HG02610 (cell line): ENCODE measurements around the gene SMTNL2.
"Not testable (repeated sequence)": the region's sequence is repeated elsewhere in the genome, so short reads cannot be mapped to it uniquely, and the experiment has no call there.

ENCODE experiments used
- ATAC-seq: cut with Tn5 transposase; IDR thresholded peaks from one replicate; pipeline ENCODE4 v1.9.1; 2021; ENCODE audit warnings: mild to moderate bottlenecking, moderate library complexity; ENCODE audit not compliant: unreplicated experiment

The SMTNL2 gene

DNA sequence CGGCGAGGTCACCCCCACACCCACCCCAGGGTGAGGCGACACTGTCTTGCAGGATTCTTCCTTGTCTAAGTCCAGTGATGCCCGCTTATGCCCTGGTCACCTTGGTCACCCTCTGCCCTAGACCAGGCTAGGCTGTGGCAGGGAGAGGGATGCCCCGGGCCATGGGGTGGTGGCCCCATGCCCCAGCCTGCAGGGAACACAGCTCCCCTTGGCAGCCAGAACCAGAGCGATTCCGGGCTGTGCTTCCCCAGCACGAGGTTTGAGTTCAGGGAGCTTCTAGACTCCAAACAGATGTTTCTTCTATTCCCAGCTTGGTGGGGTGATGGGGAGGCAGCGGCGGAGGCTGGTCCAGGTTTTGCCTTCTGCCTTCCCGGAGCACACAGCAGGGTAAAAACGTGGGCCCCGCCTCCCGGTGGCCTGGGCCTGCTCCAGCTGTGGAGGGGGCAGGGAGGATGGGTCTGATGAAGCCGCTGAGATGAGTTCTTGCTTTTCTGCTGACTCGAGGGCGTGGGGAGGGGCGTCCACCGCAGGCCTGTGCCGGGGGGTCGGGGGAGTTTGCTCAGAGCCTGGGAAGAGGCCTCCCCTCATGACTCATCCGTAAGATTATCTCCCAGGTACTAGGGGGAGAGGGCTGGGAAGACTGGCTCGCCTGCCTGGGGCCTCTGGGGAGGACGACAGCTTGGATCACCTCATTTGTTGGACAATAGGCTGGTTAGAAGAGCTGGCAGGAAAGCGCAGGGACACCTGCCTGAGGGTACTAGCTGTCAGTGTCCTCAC lies 15.4 kb downstream of the SMTNL2 start:
- no peak for ATAC-seq

DNA sequence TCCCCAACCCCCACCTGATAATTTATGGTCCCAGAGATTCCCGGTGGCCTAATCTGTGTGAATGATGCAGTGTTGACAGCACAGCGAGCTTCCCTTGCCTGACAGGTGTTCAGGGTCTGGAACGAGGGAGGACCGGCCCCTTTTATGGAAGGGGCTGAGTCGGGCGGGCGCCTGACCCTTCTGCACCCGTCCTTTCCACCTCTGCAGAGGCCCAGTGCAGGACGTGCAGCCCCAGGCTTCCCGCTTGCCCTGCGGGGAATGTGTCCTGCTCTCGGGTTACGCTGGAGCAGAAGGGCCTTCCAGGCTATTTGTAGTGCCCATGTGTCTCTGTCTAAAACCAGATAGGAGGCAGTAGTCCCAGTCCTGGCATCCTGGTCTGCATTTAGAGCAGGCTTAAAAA lies 16.2 kb downstream of the SMTNL2 start:
- no peak for ATAC-seq

DNA sequence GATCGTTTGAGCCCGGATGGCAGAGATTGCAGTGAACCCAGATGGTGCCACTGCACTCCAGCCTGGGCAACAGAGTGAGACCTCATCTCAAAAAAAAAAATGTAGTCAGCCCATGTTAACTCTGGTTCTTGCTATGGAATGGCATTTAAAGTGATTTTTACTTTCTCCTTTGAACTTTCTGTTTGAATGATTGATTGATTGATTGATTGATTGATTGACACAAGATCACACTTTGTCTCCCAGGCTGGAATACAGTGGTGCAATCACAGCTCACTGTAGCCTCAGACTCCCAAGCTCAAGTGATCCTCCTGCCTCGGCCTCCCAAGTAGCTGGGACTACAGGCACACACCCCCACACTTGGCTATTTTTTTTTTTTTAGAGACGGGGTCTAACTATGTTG lies 17.0 kb downstream of the SMTNL2 start:
- ATAC-seq = no peak

DNA sequence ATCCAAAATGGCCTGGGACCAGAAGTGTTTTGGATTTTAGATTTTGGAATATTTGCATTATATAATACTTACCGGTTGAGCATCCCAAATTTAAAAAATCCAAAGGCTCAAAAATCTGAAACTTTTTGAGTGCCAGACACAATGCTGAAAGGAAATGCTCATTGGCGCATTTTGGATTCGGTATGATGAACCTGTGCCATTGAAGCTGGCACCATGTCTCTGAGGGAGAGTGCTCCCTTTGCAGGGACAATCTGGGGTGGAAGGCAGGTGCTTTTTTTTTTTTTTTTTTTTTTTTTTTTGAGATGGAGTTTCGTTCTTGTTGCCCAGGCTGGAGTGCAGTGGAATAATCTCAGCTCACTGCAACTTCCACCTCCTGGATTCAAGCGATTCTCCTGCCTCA lies 17.7 kb downstream of the SMTNL2 start:
- ATAC-seq = no peak

DNA sequence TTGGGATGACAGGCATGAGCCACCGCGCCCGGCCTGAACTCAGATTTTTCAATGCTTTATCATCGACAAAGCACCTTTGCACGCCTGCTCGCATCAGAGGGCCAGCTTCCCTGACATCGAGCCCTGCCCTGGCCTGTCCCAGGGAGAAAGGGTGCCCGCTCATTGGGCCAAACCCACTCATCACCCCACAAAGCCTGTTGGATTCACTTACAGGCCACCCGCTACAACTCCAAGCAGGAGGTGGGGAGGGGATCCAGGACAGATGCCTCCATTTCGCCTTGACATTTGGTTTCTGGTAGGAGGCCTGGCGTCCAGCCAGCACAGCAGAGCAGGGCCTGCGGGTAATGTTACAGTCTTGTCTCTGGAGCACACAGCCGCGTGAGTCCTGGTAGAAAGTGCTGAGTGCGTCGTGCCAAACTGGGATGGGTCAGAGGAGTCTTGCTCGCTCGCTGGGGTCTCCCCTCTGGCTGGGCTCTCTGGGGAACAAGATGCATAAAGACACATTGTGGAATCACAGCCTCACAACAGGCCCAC lies 19.8 kb downstream of the SMTNL2 start:
- no peak for ATAC-seq

DNA sequence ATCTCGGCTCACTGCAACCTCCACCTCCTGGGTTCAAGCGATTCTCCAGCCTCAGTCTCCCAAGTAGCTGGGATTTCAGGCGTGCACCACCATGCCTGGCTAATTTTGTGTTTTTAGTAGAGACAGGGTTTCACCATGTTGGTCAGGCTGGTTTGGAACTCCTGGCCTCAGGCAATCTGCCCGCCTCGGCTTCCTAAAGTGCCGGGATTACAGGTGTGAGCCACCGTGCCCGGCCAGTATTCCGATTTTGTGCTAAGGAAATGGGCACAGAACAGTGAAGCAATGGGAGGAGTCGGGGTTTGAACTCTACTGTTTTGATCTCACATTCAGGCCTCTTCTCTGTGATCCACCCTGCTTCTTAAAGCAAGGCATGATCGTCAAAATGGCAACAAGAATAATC lies 20.4 kb downstream of the SMTNL2 start:
- not testable (repeated sequence) for ATAC-seq

DNA sequence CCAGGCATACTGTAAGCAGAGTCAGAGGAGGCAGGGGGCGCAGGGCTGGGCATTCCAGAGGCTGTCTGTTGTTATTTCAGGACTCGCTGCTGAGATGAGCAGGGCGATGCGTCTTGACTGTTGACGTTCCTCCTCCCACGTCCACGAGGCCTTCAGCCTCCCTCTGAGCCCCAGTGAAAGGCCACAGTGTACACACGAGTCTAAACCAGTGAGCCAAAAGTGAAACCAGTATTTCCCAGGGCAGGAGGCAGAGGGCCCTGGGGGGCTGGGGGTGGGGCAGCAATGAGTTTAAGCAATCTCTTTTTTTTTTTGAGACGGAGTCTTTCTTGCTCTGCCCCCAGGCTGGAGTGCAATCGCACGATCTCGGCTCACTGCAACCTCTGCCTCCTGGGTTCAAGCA lies 21.5 kb downstream of the SMTNL2 start:
- ATAC-seq = no peak

DNA sequence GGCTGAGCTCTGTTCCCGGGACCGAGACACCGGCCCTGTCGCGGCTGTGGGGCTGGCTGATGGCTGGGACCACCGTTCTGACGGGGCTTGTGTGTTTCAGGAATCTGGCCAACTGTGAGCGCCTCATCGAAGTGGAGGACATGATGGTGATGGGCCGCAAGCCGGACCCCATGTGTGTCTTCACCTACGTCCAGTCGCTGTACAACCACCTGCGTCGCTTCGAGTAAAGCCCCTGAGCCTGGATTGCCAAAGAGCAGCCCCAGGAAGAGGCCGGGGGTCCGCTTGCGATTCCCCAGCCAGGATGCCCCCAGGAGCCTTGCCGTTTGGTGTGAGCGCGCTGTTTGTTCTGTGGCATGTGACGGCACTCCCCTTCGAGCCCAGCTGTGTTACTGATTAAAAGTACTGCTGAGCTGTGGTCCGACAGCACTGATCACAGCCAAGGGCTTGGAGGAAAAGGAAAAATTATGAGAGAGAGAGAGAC lies 23.0 kb downstream of the SMTNL2 start:
- ATAC-seq = no peak

DNA sequence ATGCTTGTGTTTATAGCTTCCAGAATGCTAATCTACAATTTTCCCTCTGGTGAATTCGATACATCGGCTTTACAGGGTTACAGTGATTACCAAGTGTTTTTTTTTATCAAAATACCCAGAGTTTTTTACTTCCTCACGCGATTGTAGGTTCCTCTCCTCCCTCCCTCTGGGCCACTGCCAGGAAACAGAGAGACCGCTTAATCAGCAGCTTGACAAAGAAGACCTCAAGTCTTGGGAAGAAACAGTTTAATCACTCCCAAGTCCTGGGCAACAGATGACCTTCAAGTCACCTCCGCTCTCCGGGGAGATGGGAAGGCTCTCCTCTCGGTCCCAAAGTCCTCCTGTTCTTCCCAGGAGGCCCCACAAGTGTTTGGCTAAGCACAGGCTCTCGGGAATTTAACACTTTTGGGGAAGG lies 23.5 kb downstream of the SMTNL2 start:
- ATAC-seq = no peak

DNA sequence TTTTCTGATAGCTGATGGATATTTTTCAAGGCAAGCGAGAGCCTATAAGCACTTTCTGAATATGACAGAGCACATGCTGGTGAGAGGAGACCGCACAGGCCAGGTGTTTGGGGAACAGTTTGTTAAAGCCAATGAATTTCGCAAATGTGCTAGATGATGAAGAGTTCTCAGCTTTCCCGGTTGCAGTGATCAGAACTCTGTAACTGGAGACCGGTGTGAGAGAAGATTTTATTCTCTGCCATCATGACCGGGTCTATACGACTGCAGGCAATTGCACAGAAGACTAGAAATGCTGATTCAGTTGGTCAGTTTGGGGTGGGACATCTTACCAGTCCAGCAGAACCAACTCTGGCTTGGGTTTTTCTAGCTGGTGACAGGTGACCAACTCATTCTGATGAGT lies 25.4 kb downstream of the SMTNL2 start:
- no peak for ATAC-seq

DNA sequence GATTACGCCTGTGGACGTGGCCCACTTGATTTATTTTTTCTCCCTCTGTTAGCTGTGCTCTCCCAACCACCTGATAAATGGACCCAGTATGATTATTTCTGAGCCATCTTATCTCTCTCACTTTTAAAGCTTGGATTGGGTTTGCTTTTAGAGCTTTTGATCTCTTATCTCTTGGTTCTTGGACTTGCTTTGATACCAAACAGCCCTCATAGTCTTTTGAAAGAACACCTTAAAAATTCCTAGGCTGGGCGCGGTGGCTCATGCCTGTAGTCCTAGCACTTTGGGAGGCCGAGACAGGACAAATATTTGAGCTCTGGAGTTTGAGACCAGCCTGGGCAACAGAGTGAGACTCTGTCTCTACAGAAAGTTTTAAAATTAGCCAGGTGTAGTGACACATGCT lies 25.8 kb downstream of the SMTNL2 start:
- ATAC-seq = no peak

DNA sequence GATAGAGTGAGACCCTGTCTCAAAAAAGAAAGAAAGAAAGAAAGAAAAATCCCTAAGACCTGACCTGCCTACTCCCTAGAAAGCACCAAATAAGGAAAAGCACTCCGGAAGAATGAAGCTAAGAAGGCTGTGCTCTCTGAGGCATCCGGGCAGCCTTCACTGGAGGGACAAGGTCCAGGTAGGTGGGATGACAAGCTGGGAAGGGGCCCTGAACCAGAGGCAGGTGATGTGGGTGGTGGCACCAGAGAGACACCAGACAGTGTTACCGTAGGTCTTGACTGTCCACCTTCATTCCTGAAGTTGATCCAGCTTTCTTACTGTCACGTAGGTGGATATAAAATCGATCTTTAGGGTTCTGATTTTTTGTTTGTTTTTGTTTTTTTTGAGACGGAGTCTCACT lies 26.3 kb downstream of the SMTNL2 start:
- no peak for ATAC-seq

DNA sequence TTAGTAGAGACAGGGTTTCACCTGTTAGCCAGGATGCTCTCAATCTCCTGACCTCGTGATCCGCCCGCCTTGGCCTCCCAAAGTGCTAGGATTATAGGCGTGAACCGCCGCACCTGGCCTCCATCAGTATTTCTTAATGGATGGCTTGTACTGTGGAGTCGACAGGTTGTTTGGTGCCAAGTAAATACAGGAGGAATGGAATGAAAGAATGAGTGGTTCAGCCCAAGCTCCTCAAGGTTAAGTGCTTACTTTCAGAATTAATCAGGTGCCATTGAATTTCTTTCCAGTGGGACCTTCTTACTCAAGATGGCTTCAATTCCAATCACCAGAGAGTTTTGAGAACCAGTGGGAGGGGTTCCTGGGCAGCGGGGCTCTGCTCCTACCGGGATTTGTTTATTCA lies 32.1 kb downstream of the SMTNL2 start:
- no peak for ATAC-seq

DNA sequence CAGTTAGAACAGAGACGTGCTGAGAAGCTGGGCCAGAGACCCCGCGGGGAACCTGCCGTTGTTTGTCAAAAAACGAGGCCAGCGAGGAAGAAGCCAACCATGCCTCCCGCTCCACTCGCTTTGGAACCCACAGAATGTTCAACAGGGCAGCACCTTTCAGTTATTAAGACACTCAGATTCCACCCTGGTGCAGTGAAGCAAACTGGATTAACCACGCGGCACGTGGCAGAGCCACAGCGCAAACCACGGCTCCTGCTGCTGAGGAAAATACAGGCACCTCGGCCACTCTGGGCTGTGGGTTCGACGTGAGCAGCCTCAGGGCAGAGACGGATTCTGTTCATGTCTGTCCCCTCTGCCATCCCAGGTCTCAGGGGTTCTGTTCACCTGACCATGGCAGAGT lies 32.8 kb downstream of the SMTNL2 start:
- no peak for ATAC-seq

DNA sequence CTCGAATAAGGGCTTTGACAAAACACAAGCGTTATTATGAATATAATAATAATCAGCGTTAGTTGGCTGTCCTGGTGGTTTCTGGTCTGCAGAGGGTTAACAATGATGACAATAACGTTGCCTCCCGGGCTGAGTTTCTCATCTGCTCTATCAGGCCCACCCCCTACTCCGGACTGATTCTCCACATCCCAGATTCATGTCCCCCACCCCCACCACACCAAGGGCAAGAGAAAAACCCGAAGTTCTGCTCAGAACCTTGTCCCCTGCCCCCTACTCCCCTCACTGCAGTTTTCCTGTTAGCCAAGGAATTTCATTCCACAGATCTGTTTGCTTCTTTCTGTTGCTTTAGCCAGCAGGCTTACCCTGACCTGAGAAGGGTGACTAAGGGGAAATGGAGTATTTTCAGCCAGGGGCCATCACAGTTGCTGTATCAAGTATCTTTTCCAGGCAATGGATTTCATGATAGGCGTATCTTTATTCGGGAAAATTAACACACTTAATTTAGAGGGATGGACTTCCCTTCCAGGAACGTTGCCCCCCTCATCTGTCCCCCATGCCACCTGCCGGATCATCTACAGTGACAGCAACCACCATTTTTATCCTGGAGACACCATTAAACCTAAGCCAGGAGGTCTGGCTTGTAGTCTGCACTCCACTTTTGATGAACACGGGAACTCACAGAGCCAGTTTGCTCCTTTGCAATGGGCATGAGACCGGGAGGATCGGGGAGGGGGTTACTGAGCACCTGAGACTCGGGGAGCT lies 33.4 kb downstream of the SMTNL2 start:
- ATAC-seq = no peak

DNA sequence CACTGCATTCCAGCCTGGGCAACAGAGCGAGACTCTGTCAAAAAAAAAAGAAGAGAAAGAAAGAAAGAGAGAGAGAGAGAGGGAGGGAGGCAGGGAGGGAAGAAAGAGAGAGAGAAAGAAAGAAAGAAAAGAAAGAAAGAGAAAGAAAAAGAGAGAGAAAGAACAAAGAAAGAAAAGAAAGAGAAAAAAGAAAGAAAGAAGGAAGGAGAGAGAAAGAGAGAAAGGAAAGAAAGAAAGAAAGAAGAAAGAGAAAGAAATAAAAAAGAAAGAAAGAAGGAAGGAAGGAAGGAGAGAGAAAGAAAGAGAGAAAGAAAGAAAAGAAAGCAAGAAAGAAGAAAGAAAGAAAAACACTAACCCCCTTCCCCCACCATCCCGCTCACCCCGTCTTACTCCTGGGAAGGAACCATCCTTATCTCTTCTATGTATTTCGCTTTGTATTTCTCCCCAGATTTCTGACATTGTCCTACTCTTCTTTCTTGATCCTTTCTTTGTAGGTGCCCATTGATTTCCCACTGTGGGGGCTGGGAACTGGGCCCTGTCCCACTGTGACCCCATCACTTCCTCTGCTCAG lies 36.3 kb downstream of the SMTNL2 start:
- no peak for ATAC-seq

DNA sequence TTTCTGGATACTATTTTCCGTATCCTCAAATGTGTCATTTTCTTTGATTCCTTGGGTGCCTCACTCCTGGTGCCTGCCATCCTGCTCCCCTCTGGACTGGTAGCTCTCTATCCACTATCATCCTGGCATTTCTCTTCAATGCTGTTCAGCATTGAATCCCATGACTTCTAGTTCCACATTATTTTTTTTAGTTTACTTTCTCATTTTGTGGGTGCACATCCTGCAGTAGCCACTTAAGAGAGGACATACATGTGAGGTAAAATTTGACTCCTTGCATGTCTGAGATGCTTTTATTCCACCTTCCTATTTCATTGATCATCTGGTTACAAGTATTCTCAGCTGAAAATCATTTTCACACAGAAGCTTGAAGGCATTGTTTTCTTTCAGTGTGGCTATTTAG lies 38.0 kb downstream of the SMTNL2 start:
- ATAC-seq = no peak

DNA sequence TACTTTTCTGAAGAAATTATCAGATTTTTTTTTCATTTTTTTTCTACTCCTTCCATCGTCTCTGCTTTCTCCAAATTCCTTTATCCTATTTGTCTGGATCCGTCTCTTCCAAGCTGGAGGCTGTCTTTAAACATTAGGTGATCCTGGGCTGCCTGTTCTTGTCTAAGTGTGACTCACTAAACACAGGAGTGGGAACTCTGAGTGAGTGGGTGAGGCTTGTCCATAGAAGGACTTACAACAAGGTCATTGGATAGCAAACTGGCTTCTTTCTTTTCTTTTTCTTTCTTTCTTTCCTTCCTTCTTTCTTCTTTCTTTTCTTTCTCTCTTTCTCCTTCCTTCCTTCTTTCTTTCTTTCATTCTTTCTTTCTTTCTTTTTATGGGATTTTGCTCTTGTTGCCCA lies 38.9 kb downstream of the SMTNL2 start:
- no peak for ATAC-seq

DNA sequence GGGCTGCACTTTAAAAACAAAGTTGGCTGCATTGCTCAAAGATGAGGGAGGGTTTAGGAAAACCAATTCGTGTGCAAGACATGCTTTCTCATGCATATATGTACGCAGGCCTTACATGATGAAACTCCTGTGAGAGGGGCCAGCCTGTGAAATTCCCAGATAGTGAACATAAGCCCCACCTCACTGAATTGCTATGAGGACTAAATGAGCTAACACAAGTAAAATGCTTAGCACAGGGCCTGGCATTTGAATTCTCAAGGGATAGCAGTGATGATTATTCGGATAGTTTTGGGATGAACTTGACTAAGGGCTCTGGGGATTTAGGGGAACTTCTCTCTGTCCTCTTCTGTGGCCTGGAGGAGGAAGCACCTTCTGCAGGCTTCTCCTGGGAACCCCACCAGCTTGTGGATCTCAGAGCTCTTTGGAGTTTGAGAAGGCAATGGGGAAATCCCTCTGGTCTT lies 40.2 kb downstream of the SMTNL2 start:
- not testable (repeated sequence) for ATAC-seq

DNA sequence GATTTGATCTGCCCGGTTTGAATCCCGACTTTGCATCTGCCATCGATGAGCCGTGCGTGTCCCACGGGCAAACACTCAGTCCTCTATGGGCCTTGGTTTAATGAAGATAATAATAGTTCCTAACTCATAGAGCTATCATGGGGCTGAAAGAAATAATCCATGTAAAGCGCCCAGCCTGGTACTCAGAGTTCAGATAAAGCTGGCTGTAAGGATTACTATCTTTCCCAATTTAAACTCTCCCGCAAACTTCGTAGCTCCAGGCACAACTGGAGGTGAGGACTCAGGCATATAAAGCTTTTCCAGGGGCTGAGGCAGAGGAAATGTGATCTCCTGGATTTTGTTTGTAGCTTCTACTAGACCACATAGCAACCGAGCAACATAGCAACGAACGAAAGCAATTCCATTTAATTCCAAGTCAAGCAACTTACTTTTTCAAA lies 40.9 kb downstream of the SMTNL2 start:
- ATAC-seq = no peak

DNA sequence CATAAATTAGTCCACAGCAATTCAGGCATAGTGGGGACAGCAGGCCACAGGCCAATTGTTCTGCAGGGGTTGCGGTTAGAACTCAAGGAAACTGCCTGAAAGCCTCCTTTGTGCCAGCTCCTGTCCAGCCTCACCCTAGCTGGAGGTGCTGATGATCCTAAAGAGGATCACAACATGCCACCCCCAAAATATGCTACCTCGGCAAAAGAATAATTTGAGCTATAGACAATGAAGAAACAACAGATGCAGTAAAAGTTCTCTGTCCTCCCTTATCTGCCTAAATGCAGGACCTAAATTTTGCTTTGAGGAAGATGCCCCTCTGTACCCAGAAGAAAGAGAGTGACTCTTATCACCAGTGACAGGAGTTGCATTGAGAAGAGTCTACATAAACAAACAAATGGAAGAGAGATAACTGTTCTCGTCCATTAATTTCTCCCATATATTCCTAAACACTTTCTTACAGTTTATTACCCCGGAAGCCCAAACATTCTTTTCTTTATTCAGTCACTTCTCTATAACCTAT lies 42.5 kb downstream of the SMTNL2 start:
- ATAC-seq = no peak
